Kidney epithelial cell (primary cell): Measurements from ENCODE around the gene CDIP1. TPM values are rescaled to one million over a fixed set of nuclear protein-coding genes. Genes with fewer than 3 reads are reported as not detected.

ENCODE experiments used
- DNase-seq: peaks from one replicate; pipeline ENCODE4 v3.0.0-alpha.2; 2010; ENCODE audit warnings: low read depth
- H3K27me3 ChIP-seq: 2 replicates; pipeline ENCODE4 v1.6.0; 2011; ENCODE audit warnings: low read length; ENCODE audit not compliant: control insufficient read depth, insufficient read depth
- H3K36me3 ChIP-seq: 2 replicates; pipeline ENCODE4 v1.5.1; 2011; ENCODE audit warnings: low read length; ENCODE audit not compliant: control insufficient read depth, insufficient read depth
- H3K4me3 ChIP-seq: 2 replicates; pipeline ENCODE4 v1.5.1; 2011; ENCODE audit warnings: low read depth, mild to moderate bottlenecking, control low read depth, low read length
- CTCF ChIP-seq: IDR thresholded peaks from 2 replicates; pipeline ENCODE4 v1.5.1; 2011; ENCODE audit warnings: mild to moderate bottlenecking, moderate library complexity, low read length, control low read depth, inconsistent platforms; ENCODE audit not compliant: insufficient read depth, poor library complexity, severe bottlenecking
- total RNA-seq: library from RNA; depleted of rRNA; stranded (reverse); fragments of >200 nt; gene quantifications from 2 replicates; pipeline ENCODE4 v1.2.3, GENCODE V29; 2015

Gene CDIP1
- total RNA-seq, 1 donor from 2014 or later = 16.8 TPM

DNA sequence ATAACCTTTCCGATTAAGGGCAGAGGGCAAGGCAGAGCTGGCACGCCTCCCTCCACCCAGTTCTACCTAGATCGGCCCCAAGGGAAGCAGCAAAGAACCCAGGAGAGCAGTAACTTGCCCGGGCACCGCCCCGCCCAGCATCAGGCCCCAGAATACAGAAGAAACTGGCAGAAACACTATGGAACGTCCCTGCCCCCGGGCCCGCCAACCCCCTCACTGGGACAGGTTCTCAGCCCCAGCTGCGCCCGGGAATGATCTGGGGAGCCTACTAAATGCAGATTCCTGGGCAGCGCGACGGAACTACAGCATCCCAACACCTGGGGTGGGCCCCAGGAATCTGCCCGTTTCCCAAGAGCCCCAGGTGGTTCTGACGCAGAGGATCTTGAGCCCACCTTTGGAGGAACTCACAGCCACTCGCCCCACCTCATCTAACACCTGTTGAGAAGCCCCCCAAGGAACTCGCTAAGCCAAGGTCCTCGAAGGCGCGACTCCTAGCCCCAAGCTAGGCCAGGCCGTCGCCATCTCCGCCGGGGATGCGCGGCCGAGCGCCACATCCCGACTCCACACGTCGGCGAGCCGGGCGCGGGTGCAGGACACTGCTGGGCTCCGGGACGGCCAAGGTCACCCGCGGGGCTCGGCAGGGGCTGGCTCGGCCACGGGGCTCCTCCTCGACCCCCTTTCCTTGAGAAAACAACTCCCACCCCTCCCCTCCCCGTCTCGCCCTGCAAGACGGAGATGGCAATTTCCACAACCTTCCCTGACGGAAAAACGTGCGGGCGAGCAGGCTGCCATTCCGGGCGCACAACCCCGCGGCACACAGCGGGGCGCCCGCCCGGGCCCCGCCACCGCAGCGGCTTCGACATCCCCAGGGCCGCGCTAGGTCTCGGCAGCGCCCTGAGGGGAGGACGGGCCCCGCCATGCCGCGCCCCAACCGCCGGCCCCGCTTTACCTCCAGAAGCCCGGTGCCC is 913 bp downstream of the CDIP1 start:
- H3K27me3 ChIP-seq = no peaks in the 10 kb centered on the region
- H3K4me3 ChIP-seq = peak overlapping the region; percentile 61
- no peak for DNase-seq
- TF ChIP-seq CTCF = no peak
- H3K36me3 ChIP-seq = no peaks in the 10 kb centered on the region

- no peak for DNase-seq
- H3K4me3 ChIP-seq = no peak overlapping the region
- H3K27me3 ChIP-seq = no peaks in the 10 kb centered on the region
- no peaks in the 10 kb centered on the region for H3K36me3 ChIP-seq
- no peak for TF ChIP-seq CTCF
These were observed 2.0 kb downstream of the CDIP1 start for GRCh38 chr16:4536391-4537106.

DNA sequence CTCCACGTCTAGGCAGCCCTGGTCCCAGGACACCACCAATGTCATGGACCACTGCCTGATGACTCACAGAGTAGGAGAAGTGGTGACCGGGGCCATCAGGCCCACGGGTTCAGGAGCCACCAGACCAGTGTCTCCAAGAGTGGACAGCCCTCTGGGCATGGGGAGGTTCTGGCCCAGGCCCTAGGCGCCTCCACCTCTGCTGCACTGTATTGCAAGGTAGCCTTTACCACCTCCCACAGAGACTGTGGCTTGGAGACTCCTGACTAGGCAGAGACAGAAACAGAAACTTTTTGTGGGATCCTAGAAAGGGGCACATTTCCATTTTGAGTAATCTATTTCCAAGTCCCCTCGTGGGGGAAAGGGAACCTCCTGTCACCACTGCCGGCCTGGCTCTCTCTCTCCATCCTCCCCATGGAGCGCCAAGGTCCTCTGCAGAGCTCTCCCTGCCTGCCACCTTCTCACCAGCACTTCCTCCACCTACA is 2.9 kb downstream of the CDIP1 start:
- no peaks in the 10 kb centered on the region for H3K27me3 ChIP-seq
- TF ChIP-seq CTCF = no peak

GRCh38 chr16:4534151-4534790 is 4.3 kb downstream of the CDIP1 start:
- Histone ChIP-seq H3K36me3 (no peaks in the 10 kb centered on the region), H3K27me3 (no peaks in the 10 kb centered on the region), H3K4me3 (no peak overlapping the region)
- TF ChIP-seq CTCF = no peak
- no peak for DNase-seq

More for the DNA sequence above, 2.9 kb downstream of the CDIP1 start:
- no peak for DNase-seq
- no peak overlapping the region for H3K4me3 ChIP-seq
- no peaks in the 10 kb centered on the region for H3K36me3 ChIP-seq

- H3K27me3 ChIP-seq = no peaks in the 10 kb centered on the region
- DNase-seq = no peak
- H3K36me3 ChIP-seq = no peaks in the 10 kb centered on the region
- H3K4me3 ChIP-seq = no peak overlapping the region
- TF ChIP-seq CTCF = no peak
These were observed 5.1 kb downstream of the CDIP1 start for GRCh38 chr16:4533490-4533889.
